Activated CD4-positive, alpha-beta T cell treated with anti-CD3 and anti-CD28 coated beads, Interleukin-2, Interleukin-6, amounts not matched to agents 100 ng/mL and 50 ng/mL, durations not matched to agents 16 hours and 8 hours (primary cell): Measurements from ENCODE around the gene DDN.
A peak's percentile ranks its signal among the peaks of the same experiment; 100 is the strongest.

ENCODE experiments used
- DNase-seq: peaks from one replicate; pipeline ENCODE4 v3.0.0-alpha.2; 2020

DDN gene

GRCh38 chr12:48999371-49000131, at the start of gene DDN:
TSS of gene DDN (minus strand) at chr12:48999375. CDS start at chr12:48999287, 88 bp downstream.
- DNase-seq, result peak; percentile 62

- DNase-seq, result no peak
Measured at GRCh38 chr12:49048953-49049352, 49.8 kb upstream of the DDN start.

- DNase-seq, result no peak
Measured at GRCh38 chr12:49046129-49046895, 47.1 kb upstream of the DDN start.

- DNase-seq, result no peak
Measured at GRCh38 chr12:49044660-49045059, 45.5 kb upstream of the DDN start.

GRCh38 chr12:49043856-49044258, 44.7 kb upstream of the DDN start:
- peak; percentile 84 for DNase-seq

- no peak for DNase-seq
Measured at GRCh38 chr12:49043241-49043640, 44.1 kb upstream of the DDN start.

- no peak for DNase-seq
Measured at GRCh38 chr12:49041881-49042484, 42.8 kb upstream of the DDN start.

GRCh38 chr12:49041036-49041880, 42.1 kb upstream of the DDN start:
- no peak for DNase-seq

GRCh38 chr12:49040364-49040855, 41.2 kb upstream of the DDN start:
- no peak for DNase-seq

GRCh38 chr12:49039421-49040363, 40.5 kb upstream of the DDN start:
- no peak for DNase-seq

- no peak for DNase-seq
Measured at GRCh38 chr12:49038291-49038955, 39.2 kb upstream of the DDN start.

- no peak for DNase-seq
Measured at GRCh38 chr12:49037947-49038237, 38.7 kb upstream of the DDN start.

- no peak for DNase-seq
Measured at GRCh38 chr12:49037111-49037946, 38.2 kb upstream of the DDN start.

- DNase-seq, result no peak
Measured at GRCh38 chr12:49036029-49036428, 36.9 kb upstream of the DDN start.

- no peak for DNase-seq
Measured at GRCh38 chr12:49034286-49034622, 35.1 kb upstream of the DDN start.

GRCh38 chr12:49033611-49034285, 34.6 kb upstream of the DDN start:
- DNase-seq, result no peak

GRCh38 chr12:49032679-49033447, 33.7 kb upstream of the DDN start:
- no peak for DNase-seq

GRCh38 chr12:49032276-49032675, 33.1 kb upstream of the DDN start:
- no peak for DNase-seq

- DNase-seq, result no peak
Measured at GRCh38 chr12:49031573-49032161, 32.5 kb upstream of the DDN start.
